GM21526 (cell line): Measurements from ENCODE around the gene EFNB3.

Experiments used
- ATAC-seq: cut with Tn5 transposase; IDR thresholded peaks from one replicate; pipeline ENCODE4 v1.9.1; 2021; ENCODE audit warnings: moderate library complexity; ENCODE audit not compliant: unreplicated experiment, low FRiP score

The EFNB3 gene

GRCh38 chr17:7697828-7698588 lies 7.0 kb upstream of the EFNB3 start:
- no peak for ATAC-seq

GRCh38 chr17:7700510-7700909 lies 4.5 kb upstream of the EFNB3 start:
- ATAC-seq: no peak

DNA sequence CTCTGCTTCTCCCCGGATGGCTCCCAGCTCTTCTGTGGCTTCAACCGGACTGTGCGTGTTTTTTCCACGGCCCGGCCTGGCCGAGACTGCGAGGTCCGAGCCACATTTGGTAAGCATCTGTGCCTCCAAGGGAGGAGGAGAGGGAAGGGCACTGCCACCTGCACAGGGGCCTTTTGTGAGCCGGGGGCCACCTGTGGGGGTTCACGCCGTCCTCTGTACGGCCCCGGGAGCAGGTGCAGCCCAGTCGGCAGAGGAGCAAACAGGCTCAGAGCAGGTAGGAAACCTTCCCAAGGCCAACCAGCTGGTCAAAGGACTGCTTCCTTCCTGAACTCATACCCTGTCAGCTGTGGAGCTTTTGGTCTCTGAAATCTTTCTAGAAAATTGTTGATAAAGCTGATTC lies 3.3 kb upstream of the EFNB3 start:
- no peak for ATAC-seq

DNA sequence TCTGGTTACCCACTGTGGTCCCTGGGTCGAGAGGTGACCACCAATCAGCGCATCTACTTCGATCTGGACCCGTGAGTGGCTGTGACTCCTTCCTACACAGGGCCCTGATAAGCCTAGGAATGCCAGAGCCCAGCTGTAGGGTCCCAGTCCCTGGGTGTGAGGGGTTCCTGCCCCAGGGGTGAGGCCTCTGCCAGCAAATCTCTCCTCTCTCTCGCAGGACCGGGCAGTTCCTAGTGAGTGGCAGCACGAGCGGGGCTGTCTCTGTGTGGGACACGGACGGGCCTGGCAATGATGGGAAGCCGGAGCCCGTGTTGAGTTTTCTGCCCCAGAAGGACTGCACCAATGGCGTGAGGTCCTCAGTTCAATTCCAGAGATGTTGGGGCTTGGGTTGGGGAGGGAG lies 2.2 kb upstream of the EFNB3 start:
- ATAC-seq: no peak

DNA sequence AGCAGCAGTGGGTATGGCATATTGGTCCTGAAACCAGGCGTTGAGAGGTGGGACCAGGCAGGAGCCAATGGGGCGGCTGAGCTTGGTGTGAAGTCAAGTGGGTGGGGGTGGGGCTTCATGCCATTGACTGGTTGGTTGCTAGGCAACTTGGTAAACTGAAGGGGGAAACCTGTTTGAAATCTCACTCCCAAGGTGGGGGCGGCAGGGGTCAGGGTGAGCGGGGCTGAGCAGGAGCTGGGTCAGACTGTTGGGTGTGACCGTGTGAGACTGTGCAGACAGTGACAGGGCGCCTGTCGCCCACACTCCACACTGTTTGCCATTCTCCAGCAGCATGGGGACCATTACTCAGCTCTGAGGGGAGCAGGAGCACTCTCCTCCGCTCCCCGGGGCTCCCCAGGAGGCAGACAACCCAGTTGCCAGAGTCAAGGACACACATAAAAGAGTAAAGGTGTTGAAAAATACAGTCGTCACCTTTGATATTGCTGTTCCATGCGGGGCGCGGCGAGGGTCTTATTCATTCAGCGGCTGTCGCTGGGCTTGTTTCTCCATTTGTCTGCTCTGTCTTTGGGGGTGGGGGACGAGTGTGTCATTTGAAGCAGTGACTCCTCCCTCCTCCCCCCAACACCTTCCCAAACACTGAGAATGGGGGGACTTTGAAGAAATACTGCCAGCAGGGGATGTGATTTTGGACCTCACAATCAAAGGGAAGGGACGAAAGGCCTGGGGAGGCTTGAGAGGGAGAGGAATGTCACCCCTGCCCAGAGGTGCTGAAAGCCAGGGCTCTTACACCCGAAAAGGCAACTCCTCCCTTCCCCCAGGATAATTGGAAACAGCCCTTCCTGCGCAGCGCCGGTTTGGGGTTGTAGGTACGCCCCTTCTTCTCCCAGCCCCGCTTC lies 1.2 kb upstream of the EFNB3 start:
- ATAC-seq: no peak

DNA sequence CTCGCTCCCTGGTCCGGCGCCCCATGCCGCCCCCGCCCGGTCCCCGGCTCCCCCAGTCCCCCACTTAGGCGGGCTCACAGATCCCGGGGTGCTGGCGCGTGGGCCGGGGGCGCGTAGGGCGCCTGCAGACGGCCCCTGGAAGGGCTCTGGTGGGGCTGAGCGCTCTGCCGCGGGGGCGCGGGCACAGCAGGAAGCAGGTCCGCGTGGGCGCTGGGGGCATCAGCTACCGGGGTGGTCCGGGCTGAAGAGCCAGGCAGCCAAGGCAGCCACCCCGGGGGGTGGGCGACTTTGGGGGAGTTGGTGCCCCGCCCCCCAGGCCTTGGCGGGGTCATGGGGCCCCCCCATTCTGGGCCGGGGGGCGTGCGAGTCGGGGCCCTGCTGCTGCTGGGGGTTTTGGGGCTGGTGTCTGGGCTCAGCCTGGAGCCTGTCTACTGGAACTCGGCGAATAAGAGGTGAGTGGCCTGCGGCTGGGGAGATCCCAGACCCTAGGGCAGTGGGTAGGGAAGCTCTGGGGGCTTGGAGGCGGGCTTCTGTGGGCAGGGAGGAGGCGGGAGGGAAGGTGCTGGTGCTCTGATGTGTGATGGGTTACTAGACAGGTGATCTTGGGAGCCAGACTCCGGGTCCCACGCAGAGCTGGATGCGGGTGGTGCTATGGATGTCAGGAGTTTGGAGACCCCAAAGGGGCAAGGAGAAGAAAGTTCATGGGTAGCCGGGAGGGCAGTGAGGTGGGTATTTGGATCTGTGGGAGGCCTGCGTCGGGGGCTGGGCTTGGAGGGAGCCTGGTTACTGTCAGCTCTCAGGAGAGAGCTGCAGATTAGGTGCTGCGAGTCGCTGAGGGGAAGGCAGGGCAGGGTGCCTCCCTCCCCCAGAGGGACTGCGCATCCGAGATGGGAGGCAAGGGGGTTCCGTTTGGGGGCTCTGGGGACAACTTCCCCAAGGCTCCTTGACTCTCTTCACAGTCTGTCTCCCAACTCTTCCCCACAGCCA lies 560 bp downstream of the EFNB3 start:
- no peak for ATAC-seq

GRCh38 chr17:7706631-7707354 lies 1.8 kb downstream of the EFNB3 start:
- ATAC-seq: no peak

DNA sequence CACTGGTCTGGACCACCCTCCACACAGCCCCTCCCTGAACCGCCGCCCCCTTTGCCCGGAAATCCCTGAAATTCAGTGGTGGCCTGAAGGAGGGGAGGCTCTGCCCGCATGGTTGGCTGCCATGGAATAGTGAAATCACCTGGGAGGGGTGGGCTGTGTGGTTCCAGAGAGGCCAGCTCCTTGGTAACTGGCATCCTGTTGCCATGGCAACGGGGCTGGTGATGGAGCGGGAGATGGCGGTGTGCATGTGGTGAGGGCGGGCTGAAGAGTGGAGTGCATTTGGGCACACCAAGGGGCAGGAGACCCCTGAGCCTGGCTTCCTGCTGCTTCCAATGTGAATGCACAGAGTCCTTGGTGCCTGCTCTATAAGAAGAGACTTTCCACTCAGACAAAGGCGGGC lies 2.4 kb downstream of the EFNB3 start:
- no peak for ATAC-seq

GRCh38 chr17:7707858-7708750 lies 3.1 kb downstream of the EFNB3 start:
- ATAC-seq: no peak

- no peak for ATAC-seq
Measured at GRCh38 chr17:7709031-7709430, 4.0 kb downstream of the EFNB3 start.

DNA sequence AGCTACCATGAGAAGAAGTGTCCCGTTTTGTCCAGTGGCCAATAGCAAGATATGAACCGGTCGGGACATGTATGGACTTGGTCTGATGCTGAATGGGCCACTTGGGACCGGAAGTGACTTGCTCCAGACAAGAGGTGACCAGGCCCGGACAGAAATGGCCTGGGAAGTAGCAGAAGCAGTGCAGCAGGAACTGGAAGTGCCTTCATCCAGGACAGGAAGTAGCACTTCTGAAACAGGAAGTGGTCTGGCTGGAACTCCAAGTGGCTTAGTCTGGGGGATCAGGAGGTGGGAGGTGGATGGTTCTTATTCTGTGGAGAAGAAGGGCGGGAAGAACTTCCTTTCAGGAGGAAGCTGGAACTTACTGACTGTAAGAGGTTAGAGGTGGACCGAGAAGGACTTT lies 5.3 kb downstream of the EFNB3 start:
- ATAC-seq: no peak

DNA sequence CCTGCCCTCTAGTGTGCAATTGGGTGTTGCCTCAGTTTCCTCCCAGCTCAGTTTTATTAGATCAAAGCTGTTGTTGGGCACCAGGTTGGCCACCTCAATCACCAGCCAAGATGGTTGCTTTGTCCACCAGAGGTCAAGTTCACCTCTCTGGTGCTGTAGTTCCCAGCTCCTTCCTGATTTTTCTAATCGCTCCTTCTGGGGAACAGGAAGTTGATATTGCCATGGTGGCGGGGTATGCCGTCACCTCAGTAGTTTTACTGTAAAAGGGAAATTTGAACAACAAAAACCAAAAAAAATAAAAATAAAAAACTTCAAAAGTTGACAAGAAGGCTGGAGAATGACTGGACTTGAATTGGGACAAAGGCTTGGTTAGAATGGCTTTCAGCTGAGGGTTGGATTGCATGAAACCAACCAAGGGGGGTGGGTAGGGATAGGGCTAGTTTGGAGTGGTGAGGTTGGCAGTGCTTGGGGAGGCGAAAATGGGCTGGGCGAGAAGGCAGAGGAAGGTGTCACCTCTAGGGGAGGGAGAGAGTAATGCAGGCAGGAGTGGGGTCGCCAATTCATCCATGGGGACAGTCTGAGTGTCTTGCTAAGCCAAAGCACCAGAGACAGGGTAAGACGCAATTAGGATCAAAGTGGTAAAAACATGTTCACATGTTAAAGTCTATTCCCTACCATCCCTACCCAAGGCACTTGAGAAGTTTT lies 6.2 kb downstream of the EFNB3 start:
- no peak for ATAC-seq

DNA sequence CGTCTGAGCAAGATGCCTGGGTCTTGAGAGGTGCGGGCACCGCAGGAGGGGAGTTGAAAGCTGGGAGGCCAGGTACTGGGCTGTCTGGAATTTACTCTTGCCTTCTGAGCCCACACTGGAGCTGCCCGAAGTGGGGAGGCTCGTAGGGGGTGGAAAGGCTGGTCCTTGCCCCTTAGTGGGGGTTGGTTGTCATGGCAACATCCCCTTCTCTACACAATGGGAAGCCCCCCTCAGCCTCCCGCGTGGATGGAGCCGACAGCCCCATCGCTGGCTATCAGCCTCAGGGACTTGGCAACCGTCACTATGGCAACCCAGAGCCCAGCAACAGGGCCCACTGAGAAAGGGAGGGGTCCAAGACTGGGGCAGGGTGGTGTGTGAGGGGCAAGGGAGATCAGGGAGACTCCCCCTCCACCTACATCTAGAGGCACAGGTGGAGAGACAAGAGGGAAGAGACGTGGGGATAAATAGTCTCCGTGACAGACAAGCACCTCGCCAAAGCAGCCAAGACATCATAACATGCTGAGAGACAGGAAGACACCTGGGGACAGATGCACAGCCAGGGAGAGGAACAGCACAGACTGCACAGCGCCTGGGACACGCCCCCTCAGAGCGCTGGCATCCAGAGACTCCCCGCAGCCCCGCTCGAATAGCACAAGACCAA lies 7.2 kb downstream of the EFNB3 start:
- ATAC-seq: no peak

DNA sequence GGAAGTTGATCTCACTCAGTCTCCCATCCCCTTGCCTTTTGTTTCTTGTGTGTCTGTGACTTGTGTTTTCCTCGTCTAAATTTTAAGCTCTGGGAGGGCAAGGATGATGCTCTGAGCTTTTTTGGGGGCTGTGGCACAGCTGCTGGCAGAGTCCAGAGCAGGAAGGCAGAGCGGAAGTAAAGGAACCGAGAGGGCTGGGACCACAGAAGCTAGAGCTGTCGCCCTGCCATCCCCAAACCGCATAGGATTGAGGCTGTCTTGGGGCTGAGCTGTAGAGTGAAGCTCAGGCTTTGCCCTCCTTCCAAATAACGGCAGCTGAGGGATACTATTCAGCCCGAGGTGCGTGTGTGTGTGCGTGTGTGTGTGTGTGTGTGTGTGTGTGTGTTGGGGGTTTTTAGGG lies 8.8 kb downstream of the EFNB3 start:
- no peak for ATAC-seq

GRCh38 chr17:7714721-7715594 lies 10.0 kb downstream of the EFNB3 start:
- no peak for ATAC-seq

DNA sequence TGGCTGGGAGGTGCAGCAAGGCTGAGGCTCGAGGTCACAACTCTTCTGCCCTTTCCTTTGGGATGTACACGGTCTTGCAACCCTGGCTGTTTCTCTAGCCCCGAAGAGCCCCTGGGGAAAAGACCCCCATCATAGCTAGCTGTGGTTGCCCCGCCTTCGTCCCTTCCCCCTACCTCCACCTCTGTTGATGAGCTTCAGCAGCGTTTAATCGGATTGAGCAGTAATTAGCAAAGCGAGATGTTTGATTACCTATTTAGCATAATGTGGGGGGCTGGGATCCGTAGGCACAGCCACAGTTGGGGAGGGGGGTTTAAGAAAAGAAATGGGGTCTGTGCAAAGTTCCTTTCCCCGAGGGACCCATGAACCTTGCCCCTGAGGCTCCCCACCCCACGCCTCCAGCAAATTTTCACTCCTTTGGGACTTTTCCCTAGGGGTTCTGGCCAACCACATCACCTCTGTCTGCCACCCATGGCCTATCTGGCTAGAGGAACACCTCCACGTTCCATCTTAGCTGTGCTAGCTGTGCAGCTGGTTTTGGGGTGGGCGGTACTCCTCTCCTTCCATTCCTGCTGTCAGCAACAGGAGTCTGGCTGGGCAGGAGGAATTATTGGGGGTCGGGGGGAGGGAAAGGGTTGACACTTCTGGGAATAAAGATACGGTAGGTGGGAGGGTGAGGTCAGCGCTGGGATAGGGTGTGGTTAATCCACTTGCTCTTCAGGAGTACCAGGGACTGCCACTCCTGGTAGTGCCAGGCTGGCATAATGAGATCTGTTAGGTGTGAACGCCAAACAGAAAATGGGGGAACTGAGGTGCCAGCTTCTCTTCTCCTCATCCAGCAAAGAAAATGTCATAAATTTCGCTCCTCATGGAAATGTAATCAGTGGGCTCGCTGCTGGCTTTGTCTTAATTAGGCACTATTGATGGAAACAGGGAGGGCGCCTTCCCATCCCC lies 11.2 kb downstream of the EFNB3 start:
- ATAC-seq: no peak
